PC-9 (cell line): ENCODE measurements around the gene CIAO3.

Source experiments
- EZH2 ChIP-seq: fragments of 200-600 bp; sonication (generic); IDR thresholded peaks from 2 replicates; pipeline ENCODE4 v1.8.0; 2017; ENCODE audit warnings: antibody characterized with exemption, low read depth
- TF ChIP-seq, protein P1 (sequence below): fragments of 200-600 bp; sonication (generic); conservative IDR thresholded peaks from 2 replicates; pipeline ENCODE4 v1.6.1; 2017; ENCODE audit warnings: mixed run types, antibody characterized with exemption, mild to moderate bottlenecking, moderate library complexity

DNA sequence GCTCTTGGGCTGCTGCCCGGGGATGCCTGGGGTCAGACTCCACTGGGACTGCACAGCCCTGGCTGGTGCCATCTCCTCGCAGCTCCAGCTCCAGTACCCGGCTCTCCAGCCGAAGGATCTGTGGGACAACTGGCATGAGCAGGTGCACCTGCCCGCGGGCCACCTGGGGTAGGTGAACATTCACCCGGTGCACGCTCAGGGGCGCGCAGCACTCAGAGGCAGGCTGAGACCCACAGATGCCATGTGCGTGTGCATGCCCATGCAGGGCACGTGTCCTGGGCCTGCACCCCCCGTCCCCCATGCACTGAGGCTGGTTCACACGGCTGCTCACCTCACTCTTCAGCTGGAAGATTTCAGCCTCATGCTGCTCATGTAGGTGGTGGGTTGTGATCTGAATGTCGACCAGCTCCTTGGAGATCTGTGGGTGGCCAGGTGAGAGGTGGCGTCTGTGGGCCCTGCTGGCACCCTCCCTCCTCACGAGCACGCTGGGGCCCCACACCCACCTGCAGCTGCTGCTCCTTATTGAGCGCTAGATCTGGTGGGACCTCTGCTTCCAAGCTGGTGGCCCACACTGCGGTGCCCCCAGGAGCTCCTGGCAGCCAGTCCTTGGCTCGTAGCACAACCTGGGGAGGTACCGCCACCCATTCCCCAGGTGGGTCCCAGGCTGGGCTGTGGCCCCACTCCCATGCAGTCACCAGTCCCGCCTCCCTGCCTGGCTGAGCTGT, 15.2 kb downstream of the CIAO3 start:
- TF ChIP-seq, protein P1, sequence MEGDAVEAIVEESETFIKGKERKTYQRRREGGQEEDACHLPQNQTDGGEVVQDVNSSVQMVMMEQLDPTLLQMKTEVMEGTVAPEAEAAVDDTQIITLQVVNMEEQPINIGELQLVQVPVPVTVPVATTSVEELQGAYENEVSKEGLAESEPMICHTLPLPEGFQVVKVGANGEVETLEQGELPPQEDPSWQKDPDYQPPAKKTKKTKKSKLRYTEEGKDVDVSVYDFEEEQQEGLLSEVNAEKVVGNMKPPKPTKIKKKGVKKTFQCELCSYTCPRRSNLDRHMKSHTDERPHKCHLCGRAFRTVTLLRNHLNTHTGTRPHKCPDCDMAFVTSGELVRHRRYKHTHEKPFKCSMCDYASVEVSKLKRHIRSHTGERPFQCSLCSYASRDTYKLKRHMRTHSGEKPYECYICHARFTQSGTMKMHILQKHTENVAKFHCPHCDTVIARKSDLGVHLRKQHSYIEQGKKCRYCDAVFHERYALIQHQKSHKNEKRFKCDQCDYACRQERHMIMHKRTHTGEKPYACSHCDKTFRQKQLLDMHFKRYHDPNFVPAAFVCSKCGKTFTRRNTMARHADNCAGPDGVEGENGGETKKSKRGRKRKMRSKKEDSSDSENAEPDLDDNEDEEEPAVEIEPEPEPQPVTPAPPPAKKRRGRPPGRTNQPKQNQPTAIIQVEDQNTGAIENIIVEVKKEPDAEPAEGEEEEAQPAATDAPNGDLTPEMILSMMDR = no peak
- no peak for TF ChIP-seq EZH2
